ENCODE data around the gene CLIP4.
"Not testable (repeated sequence)": the region's sequence is repeated elsewhere in the genome, so short reads cannot be mapped to it uniquely, and the experiment has no call there.

The CLIP4 gene

GRCh38 chr2:29075894-29076705, 39.1 kb upstream of the CLIP4 start:
- DNase-seq (ENCODE audit: low read depth, low spot score) = no peak
- no peak overlapping the region for H3K4me3 ChIP-seq (ENCODE audit: low read depth, low read length)
- no peak for TF ChIP-seq CTCF (IDR thresholded peaks at IDR 0.05; ENCODE audit: insufficient read depth, low read length, missing control alignments)
- POLR2A ChIA-PET = no interaction called here
- CTCF ChIA-PET = interaction anchor here (1.5 to 2.4 kb wide), 2 partner anchors 10 to 25 kb away, joined by 4 to 6 read pairs; no protein-coding TSS in a partner anchor

- TF ChIP-seq CTCF (IDR thresholded peaks at IDR 0.05; ENCODE audit: insufficient read depth, low read length, missing control alignments) = no peak
- POLR2A ChIA-PET = no interaction called here
- CTCF ChIA-PET = no interaction called here
- DNase-seq (ENCODE audit: low read depth, low spot score) = no peak
- no peak overlapping the region for H3K4me3 ChIP-seq (ENCODE audit: low read depth, low read length)
Measured at GRCh38 chr2:29079887-29080286, 35.3 kb upstream of the CLIP4 start.

GRCh38 chr2:29080886-29081743, 34.1 kb upstream of the CLIP4 start:
- POLR2A ChIA-PET = no interaction called here
- CTCF ChIA-PET = no interaction called here
- no peak for DNase-seq (ENCODE audit: low read depth, low spot score)
- H3K4me3 ChIP-seq (ENCODE audit: low read depth, low read length) = no peak overlapping the region
- no peak for TF ChIP-seq CTCF (IDR thresholded peaks at IDR 0.05; ENCODE audit: insufficient read depth, low read length, missing control alignments)

GRCh38 chr2:29082804-29083495, 32.3 kb upstream of the CLIP4 start:
- ChIA-PET POLR2A (no interaction called here), CTCF (no interaction called here)
- DNase-seq (ENCODE audit: low read depth, low spot score) = no peak
- no peak for TF ChIP-seq CTCF (IDR thresholded peaks at IDR 0.05; ENCODE audit: insufficient read depth, low read length, missing control alignments)
- no peak overlapping the region for H3K4me3 ChIP-seq (ENCODE audit: low read depth, low read length)

GRCh38 chr2:29084554-29084953, 30.7 kb upstream of the CLIP4 start:
- POLR2A ChIA-PET = no interaction called here
- H3K4me3 ChIP-seq (ENCODE audit: low read depth, low read length) = no peak overlapping the region
- no peak for DNase-seq (ENCODE audit: low read depth, low spot score)
- CTCF ChIA-PET = no interaction called here
- TF ChIP-seq CTCF (IDR thresholded peaks at IDR 0.05; ENCODE audit: insufficient read depth, low read length, missing control alignments) = no peak

GRCh38 chr2:29090311-29090710, 24.9 kb upstream of the CLIP4 start:
- DNase-seq (ENCODE audit: low read depth, low spot score); POLR2A ChIA-PET; H3K4me3 ChIP-seq (ENCODE audit: low read depth, low read length); CTCF ChIA-PET: not testable (repeated sequence)

All from AG04449 (cell line).